Medulla oblongata (tissue), 1 donor: ENCODE data around the gene MXD4.

ENCODE experiments used
- DNase-seq: peaks from one replicate; pipeline ENCODE4 v3.0.0-alpha.2; 2015; ENCODE audit errors: extremely low spot score

MXD4 gene

DNA sequence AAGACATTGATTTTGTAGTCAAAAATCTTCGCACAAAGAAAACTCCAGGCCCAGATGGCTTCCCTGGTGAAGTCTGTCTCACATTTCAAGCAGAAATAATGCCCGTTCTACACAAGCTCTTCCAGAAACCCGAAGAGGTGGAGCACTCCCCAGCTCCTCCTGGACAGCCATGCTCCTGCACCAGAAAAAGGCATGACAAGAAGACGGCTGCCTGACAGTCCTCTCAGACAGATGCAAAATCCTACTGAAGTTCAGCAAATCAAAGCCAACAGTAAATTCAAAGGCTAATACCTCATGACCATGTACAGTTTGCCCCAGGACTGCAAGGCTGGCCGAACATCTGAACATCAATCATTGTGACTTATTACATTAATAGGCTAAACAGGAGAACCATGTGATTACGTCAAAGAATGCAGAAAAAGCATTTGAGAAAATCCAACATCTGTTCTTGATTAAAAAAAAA is 30.8 kb upstream of the MXD4 start:
- DNase-seq = no peak

DNA sequence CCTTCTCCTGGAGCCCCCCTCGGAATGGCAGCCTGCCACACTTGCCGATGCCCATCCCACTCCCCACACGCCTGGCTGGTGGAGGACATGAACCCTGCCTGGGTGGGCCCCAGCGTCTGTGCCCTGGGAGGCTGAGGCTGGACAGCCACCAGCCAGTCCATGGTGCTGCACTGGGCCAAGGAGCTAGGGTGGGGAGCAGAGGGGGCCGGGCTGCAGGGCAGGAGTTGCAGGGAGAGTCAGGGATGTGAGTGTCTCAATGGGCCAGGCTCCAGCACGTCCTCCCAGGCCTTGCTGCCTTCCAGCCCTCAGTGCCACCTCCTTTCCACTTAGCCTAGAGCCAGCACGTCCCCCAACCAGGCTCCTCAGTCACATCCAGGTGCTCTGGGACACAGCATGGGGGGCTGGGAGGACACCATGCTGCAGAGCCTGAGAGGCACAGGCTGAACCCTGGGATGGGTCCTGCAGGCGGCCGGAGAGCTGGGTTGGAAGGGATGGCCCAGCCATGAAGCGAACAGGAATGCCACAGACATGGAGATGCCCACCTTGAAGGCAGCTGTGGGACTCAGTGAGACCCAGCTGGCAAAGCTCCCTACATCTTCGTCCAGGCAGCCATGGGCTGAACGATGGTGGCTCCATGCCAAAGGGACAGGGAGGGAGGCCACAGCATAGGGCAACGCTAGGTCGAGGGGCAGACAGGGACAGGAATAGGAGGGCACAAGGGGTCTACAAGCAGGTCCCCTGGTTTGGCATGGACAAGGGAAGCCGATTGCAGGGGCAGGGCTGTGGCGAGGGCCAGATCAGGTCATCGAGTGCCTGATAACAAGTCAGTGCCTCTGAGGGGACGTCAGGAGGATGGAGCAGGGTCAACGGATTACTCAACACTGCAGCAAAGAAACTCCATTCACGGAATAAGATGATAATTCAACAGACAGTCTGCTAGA is 30.1 kb upstream of the MXD4 start:
- DNase-seq = no peak

DNA sequence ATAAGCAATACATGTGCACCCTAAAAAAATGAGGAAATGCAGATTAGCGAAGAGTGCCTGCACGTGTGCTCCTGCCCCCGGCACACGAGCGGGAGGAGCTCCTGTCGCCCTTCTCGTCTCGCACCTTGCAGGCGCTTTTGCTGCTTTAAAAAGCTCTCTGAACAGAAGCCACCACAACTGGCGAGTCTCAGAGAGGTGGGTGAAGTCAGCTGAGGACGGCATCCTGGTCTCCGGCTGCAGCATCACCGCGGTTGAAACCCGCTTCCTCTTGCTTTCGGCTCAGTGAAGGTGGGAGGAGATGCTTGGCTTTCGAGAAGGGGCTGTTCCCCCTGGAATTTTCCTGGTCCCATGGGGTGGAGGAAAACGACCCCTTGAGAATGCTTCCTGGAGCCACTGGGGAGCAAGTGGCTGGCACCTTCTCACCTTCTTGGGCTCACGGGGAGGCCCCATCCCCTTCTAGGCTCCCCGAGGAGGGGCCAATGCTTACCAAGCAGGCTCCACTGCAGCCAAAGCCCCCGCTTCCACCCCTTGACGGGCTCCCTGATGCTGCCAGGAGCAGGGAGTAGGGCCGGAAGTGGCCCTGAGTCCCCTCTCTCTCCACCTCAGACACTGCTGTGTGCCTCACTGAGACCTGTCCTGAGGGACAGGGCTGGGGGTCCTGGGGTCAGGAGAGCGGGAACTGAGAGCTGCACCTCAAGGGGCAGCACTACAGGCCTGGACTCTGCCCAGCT is 29.2 kb upstream of the MXD4 start:
- no peak for DNase-seq

DNA sequence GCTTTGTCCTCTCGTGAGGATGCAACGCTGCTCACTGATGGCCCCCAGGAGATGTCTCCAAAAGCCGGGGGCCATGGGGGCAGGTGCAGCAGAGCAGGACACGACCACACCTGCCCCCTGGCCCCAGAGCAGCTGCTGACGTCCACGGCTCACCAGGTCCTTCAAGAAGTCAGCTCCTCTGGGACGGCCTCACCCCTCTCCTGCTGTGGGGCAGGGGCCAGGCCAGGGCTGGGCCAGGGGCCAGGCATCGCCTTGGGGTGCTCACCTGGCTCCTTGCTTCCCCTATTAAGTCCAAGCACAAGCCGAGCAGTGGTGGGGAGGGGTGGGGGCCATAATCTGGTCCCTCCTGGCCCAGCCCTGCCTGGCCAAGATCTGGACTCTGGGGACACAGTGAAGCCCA is 28.6 kb upstream of the MXD4 start:
- no peak for DNase-seq

DNA sequence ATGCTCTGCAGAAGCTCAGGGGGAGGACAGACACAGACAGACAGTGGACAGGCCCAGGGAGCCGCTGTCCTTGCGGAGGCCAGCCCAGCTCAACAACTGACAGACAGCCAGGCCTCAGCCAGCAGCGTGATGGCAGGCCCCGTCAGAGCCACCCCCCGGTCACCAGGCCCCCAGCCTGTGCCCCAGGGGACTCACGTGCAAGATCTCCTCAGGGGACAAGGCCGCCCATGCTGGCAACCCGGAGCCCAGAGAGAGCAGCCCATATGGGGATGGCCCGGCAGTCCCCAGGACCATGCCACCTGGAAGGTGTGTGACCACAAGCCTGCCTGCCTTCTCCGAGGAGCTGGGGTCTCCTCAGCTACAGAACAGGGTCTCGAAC is 28.0 kb upstream of the MXD4 start:
- DNase-seq = no peak

DNA sequence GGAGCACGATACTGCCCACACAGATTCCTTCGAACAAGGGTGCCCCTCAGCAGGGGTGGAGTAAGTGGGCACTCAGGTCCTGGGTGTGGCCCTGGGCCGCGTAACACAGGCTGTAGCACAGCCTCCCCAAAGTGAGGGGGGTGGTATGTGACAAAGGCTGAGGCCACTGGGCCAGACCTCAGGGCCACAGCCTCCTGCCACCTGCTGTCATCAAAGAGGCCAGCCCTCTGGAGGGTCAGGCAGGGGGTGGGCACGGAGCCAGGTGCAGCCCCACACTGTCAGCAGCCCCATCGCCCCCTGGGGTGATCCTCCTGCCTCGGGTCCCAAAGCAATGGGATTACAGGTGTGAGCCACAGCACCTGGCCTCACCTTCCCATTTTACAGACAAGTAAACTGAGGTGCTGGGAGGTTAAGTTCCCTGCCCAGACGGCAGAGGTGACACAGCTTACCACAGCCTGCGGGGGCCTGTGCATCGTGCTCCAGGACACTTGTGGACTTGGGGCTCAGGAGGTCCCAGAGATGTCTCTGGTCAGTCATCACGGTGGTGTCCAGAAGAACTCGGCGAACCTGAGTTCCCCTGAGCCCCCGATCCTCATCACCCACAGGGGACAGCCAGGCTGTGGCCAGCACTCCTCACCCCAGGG is 27.5 kb upstream of the MXD4 start:
- DNase-seq = no peak

DNA sequence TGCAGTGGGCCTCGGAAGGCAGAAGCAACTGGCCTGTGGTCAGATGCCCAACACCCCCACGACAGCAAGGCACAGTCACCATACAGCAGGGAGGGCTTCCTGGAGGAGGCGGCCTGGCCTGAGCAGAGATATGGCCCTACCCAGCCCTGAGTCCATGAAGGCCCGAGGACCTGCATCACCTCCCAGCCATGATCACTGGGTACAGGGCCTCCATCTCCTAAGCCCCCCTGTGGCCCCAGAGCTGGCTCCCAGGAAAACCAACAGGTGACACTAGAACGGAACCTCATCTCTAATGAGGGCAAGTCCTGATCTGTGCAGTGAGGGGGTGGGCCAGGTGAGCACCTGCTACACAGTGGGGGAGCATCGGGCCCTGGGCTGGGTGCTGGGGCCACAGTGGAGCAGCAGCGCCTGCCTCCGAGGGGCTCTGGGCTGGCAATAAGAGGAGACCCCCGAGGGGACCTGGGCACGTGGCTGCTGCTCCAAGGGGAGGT is 26.2 kb upstream of the MXD4 start:
- DNase-seq = no peak

DNA sequence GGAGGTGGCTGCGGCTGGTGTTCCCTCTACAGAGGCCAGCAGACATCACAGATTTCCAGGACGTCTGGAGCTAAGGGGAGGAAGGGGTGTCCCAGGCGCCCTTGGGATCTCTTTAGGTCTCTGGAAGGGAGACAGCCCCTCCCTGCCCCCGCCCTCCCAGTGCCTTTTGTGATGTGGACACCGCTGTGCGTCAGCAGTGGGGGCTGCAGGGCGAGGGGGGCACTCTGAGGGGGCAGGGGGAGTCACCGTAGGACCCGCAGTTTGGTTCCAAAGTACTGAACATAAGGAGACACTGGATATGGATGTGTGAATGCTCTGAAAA is 25.6 kb upstream of the MXD4 start:
- DNase-seq = no peak

DNA sequence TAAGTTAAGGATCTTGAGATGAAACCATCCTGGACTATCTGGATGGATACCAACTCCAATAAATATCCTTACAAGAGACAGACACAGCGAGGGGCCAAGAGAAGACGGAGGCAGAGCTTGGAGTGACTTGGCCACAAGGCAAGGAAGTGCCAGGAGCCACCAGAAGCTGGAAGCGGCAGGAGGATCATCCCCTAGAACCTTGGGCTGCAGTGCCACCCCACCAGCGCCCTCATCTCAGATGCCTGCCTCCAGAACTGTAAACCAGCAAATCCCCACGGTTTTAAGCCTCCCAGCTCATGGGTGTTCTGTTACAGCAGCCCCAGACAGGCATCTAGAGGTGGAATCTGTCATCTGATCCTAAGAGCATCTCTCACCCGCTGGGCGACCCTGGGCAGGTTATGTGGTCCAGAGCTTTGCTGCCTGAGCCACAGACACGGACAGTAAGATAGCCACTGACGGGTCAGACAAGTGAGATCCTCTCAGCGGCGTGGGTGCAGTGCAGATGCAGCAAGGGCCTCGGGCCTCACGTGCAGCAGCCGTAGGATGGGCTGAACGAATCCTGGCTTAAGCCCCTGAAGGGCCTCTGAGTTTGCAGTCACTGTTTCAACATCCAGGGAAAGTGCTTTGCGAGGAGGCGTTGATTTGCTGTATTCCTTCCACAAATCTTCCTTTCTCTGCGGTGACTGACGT is 25.1 kb upstream of the MXD4 start:
- DNase-seq = no peak

DNA sequence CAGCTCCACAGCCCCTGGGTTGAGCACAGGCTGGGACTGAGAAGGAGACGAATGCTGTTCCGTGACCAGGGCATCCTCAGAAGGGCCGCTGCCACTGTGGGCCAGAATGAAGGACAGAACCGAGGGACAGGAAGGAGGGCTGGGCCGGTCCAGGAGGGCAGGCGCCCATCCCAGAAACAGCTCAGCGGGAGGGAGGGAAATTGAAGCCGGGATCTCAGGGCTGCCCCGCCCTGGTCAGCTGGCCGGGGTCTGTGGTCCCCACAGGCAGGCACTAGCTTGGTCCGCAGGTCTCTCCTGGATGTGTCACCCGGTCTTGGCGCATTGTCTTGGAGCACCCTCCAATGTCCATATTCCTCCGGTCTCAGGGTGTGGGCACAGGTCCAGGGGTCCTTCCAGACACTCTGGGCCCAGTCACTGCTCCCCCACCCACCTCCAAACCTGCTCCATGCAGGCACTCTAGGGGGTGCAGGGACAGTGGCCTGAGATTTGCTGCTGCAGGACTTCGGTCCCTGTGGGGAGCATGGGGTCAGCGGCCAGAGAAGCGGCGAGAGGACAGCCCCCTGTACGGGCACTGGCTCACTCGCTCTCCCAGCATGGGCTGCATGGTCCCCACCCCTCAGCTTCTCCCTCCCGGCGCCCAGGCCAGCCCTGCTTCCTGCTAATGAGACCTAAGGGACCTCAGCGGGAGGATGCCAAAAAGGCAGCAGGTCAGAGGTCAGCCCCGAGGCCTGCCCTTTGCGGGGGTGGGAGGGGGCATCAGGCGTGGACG is 23.9 kb upstream of the MXD4 start:
- no peak for DNase-seq

DNA sequence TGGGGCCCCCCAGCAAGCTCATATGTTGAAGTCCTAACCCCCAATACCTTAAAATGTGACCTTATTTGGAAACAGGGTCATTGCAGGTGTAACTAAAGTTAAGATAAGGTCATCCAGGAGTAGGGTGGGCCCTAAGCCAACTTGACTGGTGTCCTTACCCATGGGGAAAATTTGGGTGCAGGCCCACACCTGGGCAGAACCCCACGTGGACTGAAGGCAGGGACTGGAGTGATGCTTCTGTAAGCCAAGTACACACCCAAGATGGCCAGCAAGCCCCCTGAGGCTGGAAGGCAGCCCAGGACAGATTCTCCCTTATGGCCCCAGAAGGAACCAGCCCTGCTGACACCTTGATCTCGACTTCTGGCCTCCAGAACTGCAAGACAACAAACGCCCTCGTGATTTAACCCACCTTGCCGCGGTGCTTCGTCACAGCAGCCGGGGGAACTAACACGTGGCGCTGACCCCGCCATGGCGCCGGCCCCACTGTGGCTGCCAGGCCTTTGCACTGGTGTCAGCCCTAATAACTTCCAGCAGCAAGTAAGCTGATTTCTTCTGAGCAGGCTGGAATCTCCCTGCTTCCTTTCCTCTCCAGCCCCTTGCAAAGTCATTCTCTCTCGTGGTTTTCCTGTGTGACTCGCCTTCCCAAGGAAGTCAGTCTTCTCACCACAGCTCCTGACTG is 23.2 kb upstream of the MXD4 start:
- DNase-seq = no peak

DNA sequence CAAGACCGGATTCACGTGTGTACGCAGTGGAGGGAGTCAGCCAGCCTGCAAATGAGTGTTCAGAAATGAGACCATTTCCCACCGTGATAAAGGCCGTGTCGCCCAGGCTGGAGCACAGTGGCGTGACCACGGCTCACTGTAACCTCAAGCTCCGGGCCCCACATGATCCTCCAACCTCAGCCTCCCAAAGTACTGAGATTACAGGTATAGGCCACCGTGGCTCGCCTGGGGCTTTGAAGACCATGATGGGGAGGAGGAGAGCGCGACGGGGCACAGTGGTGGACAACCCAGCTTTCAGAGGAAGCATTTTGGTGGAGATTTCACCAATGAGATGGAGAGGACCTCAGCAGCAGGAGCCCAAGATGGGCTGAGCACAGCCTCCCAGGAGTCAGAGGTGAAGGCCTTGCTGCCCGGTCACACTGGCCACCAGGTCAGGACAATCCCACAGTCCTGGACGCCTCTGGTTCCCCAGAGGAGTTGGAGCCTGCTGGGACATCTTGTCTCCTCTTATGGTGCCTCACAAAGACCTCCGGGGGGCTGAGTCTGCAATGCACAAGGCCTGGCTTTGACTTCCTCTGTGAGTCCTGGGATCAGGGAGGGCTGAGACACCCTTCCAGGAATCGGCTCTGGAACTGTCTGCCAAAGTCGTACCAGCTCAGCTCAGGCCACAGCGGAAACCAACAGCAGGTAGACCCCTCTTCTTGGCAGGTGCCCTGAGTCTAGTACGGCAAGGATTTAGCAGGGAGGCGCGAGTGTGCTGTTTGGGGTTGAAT is 22.4 kb upstream of the MXD4 start:
- no peak for DNase-seq

DNA sequence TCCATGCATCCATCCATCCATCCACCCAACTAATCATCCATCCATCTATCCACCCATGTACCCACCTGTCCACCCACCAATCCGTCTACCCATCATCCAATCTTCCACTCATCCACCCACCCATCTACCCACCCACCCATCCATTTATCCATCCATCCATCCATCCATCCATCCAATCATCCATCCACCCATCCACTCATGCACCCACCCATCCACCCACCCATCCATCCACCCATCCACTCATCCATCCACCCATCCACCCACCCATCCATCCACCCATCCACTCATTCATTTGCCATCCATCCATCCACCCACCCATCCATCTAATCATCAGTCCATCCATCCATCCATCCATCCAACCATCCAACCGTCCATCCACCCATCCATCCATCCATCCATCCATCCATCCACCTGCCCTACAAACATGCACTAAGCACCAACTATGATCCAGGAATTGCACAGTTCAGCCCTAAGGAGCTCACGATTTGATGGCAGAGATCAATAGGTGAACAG is 21.3 kb upstream of the MXD4 start:
- DNase-seq = no peak

DNA sequence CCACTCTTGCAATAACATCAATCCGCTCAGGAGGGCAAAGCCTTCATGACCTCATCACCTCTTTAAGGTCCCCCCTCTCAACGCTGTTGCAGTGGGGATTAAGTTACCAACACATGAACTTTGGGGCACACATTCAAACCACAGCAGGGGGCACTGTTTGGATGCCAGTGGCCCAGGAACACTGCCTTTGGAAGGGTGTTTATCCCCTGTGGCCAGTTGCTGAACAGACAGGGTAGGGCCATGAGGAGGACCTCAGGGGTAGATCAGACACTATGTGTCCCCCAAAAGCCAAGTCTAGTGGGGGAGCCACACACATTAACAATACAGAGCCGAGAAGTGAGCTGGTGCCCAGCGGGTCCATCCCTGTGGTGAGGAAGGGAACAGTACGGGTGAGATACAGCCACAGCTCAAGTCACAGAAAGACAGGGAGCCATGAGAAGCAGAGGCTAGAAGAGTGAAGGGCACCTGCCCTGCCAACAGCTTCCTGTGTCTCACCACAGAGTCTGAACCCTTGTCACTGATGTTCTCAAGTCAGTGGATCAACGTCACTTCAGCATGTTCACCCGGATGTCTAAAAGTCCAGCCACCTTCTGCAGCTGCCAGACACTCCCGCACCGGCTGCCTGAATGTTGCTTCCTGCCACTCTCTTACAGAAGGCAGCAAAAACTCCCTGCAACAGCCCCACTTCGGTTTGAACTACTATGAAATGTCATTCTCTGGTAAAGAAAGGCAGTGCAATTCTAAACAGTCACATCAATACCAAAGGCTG is 19.9 kb upstream of the MXD4 start:
- DNase-seq = no peak

DNA sequence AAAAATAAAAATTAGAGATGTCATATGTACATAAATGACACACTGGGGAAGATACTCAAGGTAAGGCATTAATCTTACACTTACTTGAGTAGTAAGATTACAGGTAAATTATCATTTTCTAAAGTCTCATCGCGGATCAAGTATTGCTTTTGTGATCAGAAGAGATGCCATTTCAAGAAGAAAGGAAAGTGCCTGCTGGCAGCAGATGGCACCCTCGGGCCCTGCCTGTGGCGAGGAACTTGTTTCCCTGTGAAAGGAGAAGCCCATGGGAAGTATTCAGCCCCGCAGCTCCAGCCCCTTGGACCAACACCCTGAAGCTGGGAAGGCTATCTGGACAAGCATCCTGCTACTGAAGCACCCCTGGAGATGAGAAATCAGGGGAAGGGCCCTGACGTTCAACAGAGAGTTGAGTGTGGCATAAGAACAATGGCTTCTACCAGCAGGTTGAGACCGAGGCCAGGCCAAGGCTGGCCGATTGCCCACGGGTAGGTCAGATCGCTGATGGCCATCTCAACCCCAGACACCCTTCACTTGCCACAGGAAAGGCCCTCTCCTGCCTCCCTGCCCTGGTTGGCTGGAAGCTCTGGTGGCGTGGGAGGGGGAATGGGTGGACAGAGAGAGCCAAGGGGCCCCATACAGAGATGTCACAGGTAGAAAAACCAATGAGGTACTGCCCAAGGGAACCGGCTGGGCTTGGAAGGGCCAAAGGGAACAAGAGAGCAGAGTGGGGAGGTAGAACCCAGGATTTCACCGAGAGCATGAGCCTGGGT is 18.8 kb upstream of the MXD4 start:
- DNase-seq = peak; percentile 72

DNA sequence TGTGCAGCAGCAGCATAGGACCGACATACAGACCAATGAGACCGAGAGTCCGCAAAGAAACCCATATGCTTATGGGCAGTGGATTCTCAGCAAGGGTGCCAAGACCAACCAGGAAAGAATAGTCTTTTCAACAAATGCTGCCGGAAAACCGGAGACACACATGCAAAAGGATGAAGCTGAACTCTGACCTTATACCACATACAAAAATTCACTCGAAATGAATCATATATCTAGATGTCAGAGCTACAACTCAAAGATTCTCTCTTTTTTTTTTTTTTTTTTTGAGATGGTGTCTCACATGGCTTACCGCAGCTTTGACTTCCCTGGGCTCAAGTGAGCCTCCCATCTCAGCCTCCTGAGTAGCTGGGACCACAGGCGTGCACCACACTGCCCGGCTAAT is 16.0 kb upstream of the MXD4 start:
- no peak for DNase-seq

DNA sequence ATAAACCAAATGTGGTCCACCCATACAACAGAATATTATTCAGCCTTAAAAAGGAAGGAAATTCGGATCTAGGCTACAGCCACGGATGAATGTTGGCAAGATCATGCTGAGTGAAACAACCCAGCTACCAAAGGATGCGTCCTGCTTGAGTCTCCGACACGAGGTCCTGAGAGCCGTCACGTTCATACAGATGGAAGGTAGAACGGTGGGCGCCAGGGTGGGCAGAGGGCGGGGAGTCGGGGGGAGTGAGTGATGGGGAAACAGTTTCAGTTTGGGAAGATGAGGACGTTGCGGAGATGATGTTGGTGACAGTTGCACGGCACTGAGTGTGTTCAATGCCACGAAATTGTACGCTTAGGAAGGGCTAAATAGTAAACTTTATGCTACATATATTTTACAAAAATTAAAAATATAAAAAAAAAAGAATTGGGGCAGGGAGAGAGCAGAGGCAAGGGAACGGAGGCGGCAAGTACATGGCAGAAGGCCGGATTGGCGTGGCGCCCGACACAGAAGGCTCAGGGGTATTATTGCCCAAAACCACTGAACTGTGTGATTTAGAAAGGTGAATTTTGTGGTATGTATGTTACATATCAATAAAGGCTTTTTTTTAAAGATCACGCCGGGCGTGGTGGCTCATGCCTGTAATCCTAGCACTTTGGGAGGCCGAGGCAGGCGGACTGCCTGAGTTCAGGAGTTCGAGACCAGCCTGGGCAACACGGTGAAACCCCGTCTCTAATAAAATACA is 14.8 kb upstream of the MXD4 start:
- no peak for DNase-seq
